ENCODE results near the gene DLAT. TPM values are rescaled to one million over a fixed set of nuclear protein-coding genes. Genes with fewer than 3 reads are reported as not detected.
"Not testable (repeated sequence)": the region's sequence is repeated elsewhere in the genome, so short reads cannot be mapped to it uniquely, and the experiment has no call there.

Gene DLAT
- 37.9 and 52.5 TPM in 2 replicates for total RNA-seq

GRCh38 chr11:112024773-112025678, at the start of gene DLAT:
Gene DLAT (plus strand): TSS chr11:112025408. CDS start chr11:112025473, 65 bp downstream.
- DNase-seq (ENCODE audit: low read depth, low spot score): peak; percentile 37

- no peak for DNase-seq (ENCODE audit: low read depth, low spot score)
Measured at GRCh38 chr11:111976119-111976766, 49.0 kb upstream of the DLAT start.

GRCh38 chr11:111976767-111977145, 48.5 kb upstream of the DLAT start:
- no peak for DNase-seq (ENCODE audit: low read depth, low spot score)

GRCh38 chr11:111977146-111978027, 47.8 kb upstream of the DLAT start:
- DNase-seq (ENCODE audit: low read depth, low spot score): no peak

- DNase-seq (ENCODE audit: low read depth, low spot score): no peak
Measured at GRCh38 chr11:111978028-111978771, 47.0 kb upstream of the DLAT start.

GRCh38 chr11:111980062-111980461, 45.1 kb upstream of the DLAT start:
- no peak for DNase-seq (ENCODE audit: low read depth, low spot score)

- DNase-seq (ENCODE audit: low read depth, low spot score): no peak
Measured at GRCh38 chr11:111981270-111981669, 43.9 kb upstream of the DLAT start.

GRCh38 chr11:111982019-111982464, 43.2 kb upstream of the DLAT start:
- no peak for DNase-seq (ENCODE audit: low read depth, low spot score)

GRCh38 chr11:111982541-111983186, 42.5 kb upstream of the DLAT start:
- no peak for DNase-seq (ENCODE audit: low read depth, low spot score)

GRCh38 chr11:111983187-111983986, 41.8 kb upstream of the DLAT start:
- no peak for DNase-seq (ENCODE audit: low read depth, low spot score)

GRCh38 chr11:111986589-111986988, 38.6 kb upstream of the DLAT start:
- no peak for DNase-seq (ENCODE audit: low read depth, low spot score)

GRCh38 chr11:111990381-111990780, 34.8 kb upstream of the DLAT start:
- DNase-seq (ENCODE audit: low read depth, low spot score): no peak

GRCh38 chr11:111992206-111992855, 32.9 kb upstream of the DLAT start:
- DNase-seq (ENCODE audit: low read depth, low spot score): no peak

- DNase-seq (ENCODE audit: low read depth, low spot score): no peak
Measured at GRCh38 chr11:111996129-111996528, 29.1 kb upstream of the DLAT start.

- DNase-seq (ENCODE audit: low read depth, low spot score): not testable (repeated sequence)
Measured at GRCh38 chr11:111996669-111997068, 28.5 kb upstream of the DLAT start.

- no peak for DNase-seq (ENCODE audit: low read depth, low spot score)
Measured at GRCh38 chr11:111999111-111999510, 26.1 kb upstream of the DLAT start.

GRCh38 chr11:112000703-112001102, 24.5 kb upstream of the DLAT start:
- no peak for DNase-seq (ENCODE audit: low read depth, low spot score)

GRCh38 chr11:112002491-112003216, 22.6 kb upstream of the DLAT start:
- DNase-seq (ENCODE audit: low read depth, low spot score): no peak
